Keratinocyte (primary cell): ENCODE measurements around the gene OR5B17.

Source experiments
- EZH2 ChIP-seq: IDR thresholded peaks from one replicate; pipeline ENCODE4 v1.6.1; 2012; ENCODE audit warnings: inconsistent platforms, mild to moderate bottlenecking, low read length, moderate library complexity
- TF ChIP-seq, protein P1 (sequence below), 3 experiments: IDR thresholded peaks in 1 of 3; conservative IDR thresholded peaks in 1 of 3; optimal IDR thresholded peaks in 1 of 3; 2 replicates in 2 of 3; 3 replicates in 1 of 3; pipeline versions ENCODE3 to v1.5.1; 2011; ENCODE audit warnings: low read length in 3 of 3, mild to moderate bottlenecking in 3 of 3, moderate library complexity in 2 of 3, control low read depth in 1 of 3, inconsistent platforms in 1 of 3; ENCODE audit not compliant: insufficient read depth in 2 of 3; ENCODE audit errors: extremely low read depth in 1 of 3

DNA sequence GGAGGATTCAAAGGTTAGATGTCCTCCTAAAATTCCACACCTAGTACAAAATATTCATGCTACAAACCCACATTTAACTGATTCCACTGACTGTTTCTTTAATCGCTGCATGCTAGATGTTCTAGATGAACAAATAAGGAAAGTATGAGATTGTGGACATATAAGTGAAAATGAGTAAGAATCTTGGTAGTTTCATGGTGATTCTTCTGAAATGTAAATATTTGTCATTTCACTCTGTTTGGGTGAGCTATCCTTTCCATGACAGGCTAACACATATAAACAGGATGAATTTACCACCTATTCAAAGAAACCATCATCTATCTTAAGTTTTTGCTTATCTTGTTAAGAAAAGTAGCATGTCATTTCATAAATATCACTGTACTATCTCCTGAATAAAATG is 33.0 kb upstream of the OR5B17 start:
- TF ChIP-seq, protein P1, sequence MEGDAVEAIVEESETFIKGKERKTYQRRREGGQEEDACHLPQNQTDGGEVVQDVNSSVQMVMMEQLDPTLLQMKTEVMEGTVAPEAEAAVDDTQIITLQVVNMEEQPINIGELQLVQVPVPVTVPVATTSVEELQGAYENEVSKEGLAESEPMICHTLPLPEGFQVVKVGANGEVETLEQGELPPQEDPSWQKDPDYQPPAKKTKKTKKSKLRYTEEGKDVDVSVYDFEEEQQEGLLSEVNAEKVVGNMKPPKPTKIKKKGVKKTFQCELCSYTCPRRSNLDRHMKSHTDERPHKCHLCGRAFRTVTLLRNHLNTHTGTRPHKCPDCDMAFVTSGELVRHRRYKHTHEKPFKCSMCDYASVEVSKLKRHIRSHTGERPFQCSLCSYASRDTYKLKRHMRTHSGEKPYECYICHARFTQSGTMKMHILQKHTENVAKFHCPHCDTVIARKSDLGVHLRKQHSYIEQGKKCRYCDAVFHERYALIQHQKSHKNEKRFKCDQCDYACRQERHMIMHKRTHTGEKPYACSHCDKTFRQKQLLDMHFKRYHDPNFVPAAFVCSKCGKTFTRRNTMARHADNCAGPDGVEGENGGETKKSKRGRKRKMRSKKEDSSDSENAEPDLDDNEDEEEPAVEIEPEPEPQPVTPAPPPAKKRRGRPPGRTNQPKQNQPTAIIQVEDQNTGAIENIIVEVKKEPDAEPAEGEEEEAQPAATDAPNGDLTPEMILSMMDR (optimal IDR thresholded peaks at IDR 0.05 in 1 of 3, IDR thresholded peaks at IDR 0.05 in 1 of 3, conservative IDR thresholded peaks at IDR 0.05 in 1 of 3; ENCODE audit: extremely low read depth in 1 of 3, insufficient read depth in 2 of 3, low read length in 3 of 3): no peak
- no peak for TF ChIP-seq EZH2
